GM19043 (cell line): Measurements from ENCODE around the gene LSR.

Experiments
- ATAC-seq: cut with Tn5 transposase; IDR thresholded peaks from one replicate; pipeline ENCODE4 v1.9.1; 2021; ENCODE audit warnings: low read depth; ENCODE audit not compliant: unreplicated experiment

LSR gene

DNA sequence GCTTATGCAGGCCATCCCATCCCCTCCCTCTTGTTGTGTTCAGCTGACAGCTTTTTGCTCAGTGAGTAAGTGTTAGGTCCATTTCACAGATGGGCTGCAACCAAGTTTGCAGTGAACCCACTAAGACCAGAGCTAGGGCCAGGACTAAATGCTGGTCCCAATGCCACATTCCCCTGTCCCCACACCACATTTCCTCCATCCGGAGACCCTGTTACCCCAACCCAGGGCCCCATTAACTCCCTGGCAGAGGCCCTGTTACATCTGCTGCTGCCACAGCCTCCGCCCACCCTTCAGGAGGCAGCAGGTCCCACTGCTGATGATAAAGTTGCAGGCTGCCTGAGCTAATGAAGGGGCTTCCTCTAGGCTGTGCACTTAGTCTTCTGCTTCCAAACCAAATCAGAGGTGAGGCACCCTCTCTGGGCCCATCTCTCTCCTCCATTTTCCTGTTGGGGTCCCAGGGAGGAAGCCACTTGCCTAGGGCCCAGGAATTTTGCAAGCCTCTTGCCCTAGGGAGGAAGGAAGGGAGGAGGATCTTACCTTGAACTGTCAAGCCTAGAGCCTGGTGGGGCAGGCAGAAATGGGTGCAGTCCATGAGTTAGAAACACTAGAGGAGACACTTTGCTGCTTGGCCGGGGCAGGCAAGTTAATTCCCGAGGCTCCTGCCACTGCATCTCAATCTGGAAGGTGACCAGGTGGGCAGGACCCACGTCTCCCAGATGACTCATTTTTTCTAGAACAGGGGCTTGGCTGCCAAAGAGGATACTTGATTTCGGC, 16.5 kb downstream of the LSR start:
- ATAC-seq: no peak

DNA sequence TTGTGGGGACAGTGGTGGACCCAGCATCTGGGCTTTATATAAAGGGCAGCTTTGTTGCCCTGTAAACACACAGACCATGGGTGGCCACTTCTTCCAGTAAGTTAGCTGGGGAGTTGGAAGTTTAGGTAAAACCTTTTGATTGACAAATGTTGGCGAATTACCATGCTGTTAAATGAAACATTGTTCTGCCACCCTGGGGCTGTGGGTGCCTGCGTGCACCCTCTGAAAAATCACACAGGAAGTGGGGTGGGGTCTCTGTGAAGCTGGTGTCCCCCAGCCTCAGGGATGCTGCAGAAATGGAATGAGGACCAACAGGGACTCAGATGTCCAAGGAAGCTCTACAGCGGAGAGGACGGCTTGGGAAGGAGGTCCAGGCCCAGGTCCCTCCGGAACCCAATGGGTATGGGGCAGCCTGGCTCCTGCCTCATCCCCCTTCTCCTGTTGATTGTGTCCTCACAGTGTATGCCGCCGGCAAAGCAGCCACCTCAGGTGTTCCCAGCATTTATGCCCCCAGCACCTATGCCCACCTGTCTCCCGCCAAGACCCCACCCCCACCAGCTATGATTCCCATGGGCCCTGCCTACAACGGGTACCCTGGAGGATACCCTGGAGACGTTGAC, 17.2 kb downstream of the LSR start:
- no peak for ATAC-seq

DNA sequence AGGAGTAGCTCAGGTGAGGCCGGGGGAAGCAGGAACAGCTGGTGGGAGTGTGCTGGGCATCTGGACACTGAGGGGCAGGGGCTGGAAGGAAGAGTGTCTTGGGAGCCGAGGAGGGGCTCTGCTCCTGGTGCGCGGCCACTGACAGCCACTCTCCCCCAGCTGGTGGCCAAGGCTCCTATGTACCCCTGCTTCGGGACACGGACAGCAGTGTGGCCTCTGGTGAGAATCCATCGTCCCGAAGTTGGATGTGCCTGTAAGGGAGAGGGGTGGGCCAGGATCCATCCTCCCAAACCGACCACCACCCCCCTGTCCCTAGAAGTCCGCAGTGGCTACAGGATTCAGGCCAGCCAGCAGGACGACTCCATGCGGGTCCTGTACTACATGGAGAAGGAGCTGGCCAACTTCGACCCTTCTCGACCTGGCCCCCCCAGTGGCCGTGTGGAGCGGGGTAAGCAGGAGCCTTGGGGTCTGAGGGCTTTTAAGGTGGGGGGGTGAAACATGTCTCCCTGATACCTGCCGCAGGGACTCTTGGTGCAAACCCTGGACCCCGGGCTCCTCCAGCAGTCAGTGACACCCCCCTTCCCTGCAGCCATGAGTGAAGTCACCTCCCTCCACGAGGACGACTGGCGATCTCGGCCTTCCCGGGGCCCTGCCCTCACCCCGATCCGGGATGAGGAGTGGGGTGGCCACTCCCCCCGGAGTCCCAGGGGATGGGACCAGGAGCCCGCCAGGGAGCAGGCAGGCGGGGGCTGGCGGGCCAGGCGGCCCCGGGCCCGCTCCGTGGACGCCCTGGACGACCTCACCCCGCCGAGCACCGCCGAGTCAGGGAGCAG, 17.9 kb downstream of the LSR start:
- no peak for ATAC-seq

DNA sequence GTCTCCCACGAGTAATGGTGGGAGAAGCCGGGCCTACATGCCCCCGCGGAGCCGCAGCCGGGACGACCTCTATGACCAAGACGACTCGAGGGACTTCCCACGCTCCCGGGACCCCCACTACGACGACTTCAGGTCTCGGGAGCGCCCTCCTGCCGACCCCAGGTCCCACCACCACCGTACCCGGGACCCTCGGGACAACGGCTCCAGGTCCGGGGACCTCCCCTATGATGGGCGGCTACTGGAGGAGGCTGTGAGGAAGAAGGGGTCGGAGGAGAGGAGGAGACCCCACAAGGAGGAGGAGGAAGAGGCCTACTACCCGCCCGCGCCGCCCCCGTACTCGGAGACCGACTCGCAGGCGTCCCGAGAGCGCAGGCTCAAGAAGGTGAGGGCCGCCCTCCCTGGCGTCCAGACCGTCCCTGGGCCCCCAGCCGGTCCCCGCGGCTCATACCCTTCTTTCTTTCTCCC, 18.6 kb downstream of the LSR start:
- no peak for ATAC-seq

DNA sequence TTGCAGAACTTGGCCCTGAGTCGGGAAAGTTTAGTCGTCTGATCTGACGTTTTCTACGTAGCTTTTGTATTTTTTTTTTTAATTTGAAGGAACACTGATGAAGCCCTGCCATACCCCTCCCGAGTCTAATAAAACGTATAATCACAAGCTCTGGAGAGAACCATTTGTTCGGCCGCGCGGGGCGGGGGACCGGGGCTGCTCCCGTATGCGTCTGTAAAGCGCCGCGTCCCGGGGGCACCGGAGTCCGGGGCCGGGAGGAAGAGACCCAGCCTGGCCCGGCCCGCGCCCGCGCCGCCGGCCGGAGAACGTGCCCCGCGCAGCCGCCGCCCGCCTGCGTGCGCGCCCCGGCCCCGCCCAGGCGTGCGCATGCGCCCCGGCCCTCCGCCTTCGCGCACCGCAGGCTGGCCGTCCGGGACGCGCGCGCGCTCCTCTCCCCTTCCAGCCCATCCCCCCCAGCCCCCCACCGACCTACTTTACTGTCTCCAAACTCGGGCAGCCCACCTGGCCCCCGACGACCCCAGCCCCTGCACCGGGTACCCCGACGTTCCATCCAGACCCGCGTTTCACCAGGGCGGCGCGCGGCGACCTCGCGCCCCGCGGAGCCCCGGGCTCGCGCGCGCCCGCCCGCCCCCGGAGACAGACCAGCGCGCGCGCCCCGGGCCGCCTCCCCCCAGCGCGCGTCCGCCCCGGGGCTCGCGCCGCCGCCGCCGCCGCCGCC, 19.2 kb downstream of the LSR start:
- ATAC-seq: no peak

DNA sequence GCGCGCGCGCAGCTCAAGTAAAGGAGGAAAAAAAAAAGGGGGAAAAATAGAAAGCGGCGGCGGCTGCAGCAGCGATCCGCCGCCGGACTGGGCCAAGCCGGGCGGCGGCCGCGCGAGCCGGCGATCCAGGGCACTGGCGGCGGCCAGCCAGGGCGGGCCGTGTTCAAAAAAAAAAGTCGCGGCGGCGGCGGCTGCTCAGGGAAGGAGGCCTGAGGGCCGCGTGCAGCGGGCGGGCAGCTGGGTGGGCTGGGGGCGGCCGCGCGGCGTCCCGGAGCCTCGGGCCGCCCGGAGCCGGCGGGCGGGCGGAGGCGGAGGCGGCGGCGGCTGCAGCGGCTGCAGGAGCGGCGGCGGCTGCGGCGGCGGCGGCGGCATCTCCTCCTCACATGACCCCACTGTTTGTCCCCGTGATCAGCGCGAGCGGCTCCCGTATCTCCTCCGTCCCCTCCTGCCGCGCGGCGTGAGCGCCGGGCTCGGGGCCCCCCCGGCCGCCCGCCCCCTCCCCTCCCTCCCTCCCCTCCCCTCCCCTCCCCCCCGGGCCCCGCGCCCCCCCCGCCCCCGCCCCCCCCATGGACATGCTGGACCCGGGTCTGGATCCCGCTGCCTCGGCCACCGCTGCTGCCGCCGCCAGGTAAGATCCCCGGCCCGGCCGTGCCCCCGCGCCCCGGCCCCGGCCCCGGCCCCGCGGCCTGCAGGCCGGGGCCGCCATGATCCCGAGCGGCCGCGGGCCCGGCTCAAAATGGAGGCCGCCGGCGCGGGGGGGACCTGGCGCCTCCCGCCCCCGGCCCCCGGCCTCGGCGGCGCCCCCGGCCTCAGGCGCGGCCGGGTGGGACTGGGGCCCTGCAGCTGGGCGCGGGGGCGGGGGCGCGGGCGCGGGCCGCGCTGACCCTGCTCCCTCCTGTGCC, 20.0 kb downstream of the LSR start, which contains the start of gene USF2:
Gene USF2, plus strand, starts transcription at position 427 of the 902 bp plus-strand sequence. Its CDS starts 140 bp downstream, at position 567.
- ATAC-seq: no peak

DNA sequence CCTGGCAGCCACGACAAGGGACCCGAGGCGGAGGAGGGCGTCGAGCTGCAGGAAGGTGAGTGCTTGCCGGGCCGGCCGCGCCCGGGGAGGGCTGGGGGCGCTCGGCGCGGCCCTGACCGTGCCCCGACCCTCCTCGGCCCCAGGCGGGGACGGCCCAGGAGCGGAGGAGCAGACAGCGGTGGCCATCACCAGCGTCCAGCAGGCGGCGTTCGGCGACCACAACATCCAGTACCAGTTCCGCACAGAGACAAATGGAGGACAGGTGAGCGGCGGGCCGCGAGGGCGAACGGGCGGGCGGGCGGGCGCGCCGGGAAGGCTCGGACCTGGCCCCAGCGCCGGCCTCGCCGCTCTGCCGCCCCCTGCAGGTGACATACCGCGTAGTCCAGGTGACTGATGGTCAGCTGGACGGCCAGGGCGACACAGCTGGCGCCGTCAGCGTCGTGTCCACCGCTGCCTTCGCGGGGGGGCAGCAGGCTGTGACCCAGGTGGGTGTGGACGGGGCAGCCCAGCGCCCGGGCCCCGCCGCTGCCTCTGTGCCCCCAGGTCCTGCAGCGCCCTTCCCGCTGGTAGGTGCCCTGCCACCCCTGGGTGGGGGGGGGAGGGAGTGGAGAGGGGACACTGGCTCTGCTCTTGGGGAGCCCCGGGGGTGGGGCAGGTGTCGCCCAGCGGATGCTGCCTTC, 20.8 kb downstream of the LSR start:
- no peak for ATAC-seq

DNA sequence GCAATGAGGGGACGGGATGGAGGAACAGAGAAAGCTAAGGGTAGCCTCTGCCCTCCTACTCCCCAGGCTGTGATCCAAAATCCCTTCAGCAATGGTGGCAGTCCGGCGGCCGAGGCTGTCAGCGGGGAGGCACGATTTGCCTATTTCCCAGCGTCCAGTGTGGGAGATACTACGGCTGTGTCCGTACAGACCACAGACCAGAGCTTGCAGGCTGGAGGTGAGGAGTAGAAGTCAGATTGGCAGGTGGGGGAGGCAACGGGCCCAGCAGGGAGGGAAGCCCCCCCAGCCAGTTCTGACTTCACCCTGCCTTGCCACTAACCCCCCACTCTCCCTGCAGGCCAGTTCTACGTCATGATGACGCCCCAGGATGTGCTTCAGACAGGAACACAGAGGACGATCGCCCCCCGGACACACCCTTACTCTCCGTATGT, 21.6 kb downstream of the LSR start:
- ATAC-seq: no peak

DNA sequence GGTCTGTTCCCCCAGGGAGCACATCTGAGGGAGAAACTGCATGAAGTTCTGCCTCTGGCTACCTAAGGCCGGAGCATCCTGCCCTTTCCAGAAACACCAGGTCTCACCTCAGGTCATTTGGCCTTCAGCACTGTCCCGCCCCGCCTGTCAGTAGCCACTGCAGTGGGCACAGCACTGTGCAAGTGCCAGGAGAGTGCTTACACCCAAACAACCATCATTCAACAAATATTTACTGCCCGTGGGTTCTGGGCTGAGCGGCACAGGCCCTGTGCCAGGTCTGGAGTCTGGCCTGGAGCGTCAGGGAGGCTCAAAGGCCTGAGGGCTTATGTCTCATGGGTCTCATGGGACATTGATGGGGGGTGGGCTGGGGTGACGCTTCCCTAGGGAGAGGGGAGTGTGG, 22.7 kb downstream of the LSR start:
- ATAC-seq: no peak

DNA sequence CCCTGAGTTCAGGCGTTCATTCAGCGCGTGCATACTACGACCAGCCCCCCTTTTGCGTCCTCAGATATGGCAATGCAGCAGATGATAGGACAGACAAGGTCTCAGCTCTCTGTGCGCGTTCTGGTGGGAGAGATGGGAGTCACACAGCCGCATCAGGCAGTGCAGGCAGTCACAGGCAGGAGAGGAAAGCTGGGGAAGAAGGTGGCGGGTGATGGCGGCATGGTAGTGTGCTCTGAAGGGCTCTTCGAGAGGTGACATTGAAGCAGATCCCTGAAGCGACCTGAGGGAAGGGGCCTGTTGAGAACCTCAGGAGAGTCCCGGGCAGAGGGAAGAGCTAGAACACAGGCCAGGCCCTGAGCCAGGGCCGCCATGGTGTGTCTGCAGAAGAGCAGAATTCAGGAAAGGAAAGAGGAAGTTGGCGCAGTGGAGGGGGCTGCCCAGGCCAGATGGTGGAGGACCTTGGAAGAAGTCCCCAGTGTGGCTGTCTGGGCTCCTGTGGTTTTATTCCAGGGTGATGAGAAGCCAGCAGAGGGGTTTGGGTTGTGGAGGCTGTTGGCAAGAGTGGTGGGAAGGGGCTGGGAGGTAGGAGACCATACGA, 23.4 kb downstream of the LSR start:
- no peak for ATAC-seq

DNA sequence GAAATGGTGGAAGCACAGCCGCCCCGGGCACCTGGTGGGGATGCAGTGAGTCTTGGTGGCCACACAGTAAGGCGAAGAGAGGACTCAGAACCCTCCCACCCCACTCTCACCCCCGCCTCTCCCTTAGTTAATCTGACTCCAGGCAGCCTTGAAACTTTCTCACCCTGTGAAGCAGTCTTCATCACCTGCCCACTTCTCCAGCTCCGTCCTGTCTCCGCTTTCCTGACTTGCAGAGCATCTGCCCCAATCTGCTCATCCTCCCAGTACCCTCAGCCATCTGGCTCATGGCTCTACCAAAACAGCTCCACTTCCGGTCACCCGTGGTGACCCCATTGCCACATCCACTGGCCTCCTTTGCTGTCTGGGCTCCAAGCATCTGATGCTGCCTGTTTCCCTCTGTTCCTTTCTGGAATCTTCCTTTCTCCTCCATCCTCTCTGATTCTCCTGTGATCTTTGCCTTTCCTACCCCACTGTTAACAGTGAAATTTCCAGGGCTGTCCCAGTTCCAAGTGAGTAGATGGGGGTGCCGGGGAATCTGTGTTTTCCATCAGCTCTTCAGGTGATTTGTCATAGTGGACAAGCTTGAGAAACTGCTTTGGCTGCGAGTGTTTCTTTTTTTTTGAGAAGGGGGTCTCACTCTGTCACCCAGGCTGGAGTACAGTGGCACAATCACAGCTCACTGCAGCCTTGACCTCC, 24.3 kb downstream of the LSR start:
- no peak for ATAC-seq

DNA sequence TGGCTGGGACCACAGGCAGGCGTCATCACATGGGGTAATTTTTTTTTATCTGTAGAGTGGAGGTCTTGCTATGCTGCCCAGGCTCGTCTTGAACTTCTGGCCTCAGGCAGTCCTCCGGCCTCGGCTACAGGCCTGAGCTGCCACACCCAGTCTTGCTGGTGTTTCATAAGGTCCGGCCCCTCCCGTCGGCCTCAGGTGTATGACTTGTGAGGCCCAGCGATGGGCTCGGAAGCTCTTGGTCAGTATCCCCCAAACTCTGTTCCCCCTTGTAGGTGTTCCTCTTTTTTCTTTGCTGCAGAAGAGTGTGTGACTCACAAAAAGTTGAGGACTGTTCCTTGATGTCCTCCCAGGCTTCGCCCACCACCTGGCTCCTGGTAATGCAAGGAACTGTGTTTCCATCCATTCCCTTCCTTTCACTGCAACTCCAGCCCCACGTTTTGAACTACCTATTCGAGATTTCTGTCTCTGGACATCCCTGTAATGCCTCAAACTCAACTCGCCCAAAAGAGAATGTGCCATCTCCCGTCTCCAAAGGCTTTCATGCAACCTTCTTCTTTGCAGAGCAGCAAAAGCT, 25.0 kb downstream of the LSR start:
- ATAC-seq: no peak

DNA sequence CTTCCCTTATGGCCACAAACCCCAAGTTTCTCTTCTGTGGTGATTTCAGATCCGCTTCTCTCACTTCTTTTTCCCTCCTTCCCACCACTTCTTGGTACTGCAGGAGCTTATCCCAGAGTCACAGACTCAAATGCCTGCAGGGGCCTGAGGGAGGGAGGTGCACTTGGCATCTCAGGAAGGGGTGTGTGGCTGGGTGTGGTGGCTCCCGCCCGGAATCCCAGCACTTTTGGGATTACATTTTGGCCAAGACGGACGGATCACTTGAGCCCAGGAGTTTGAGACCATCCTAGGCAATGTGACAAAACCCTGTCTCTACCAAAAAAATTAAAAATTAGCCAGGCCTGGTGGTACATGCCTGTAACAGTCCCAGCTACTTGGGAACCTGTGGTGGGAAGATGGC, 25.5 kb downstream of the LSR start:
- ATAC-seq: no peak

DNA sequence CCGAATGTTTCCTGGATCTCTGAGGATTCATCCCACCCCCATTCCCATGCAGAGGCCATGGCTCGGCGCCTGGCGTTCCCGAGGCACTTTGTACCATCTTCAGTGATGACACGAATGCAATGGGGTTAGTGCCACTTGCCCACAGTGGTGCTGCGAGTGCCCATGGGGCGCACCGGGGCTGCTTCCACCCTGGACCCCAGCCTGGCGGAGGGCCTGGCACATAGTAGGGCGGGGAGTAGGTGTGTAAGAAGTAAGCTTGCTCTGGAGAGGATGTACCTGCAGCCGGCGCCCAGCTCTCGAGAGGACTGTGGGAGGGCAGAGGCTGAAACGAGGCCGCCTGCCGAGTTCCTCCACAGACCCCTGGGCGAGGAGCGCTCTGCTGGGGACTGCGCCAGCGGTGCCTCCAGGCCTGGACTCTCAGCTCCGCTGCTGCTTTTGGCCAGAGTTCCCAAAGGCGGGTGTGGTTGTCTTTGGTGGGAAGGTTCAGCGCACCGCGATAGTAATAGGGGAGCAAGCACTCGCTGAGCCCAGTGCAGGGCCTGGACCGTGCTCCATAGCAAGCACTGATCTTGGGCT, 28.0 kb downstream of the LSR start:
- no peak for ATAC-seq

DNA sequence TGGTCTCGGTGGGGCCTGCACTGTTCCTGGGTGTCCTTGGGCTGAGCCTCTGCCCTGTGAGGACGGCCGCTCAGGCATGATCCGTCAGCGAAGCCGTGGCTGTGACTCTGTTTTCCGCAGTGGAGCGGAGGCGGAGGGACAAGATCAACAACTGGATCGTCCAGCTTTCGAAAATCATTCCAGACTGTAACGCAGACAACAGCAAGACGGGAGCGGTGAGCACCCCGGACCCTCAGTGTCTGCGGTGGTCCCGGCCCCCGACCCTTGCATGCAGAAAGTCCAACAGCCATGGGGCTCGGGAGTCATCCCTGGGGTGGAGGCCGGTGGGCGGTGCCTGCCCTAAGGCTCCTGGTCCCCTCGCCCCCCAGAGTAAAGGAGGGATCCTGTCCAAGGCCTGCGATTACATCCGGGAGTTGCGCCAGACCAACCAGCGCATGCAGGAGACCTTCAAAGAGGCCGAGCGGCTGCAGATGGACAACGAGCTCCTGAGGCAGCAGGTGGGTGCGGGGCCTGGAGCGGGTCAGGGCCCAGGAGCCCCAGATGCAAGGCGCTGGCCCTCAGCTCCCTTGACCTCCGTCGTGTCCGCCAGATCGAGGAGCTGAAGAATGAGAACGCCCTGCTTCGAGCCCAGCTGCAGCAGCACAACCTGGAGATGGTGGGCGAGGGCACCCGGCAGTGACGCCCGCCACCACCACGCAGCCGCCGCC, 29.9 kb downstream of the LSR start:
- no peak for ATAC-seq

DNA sequence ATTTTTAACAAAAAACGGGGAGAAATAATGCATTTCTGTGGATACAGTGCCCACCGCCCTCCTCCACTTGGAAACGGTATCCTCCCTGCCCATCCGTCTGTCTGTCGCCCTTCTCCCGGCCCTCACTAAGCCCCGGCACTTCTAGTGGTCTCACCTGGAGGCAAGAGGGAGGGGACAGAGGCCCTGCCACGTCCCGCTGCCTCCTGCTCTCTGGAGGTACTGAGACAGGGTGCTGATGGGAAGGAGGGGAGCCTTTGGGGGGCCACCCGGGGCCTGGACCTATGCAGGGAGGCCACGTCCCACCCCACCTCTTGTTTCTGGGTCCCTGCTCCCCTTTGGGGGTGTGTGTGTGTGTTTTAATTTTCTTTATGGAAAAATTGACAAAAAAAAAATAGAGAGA, 30.6 kb downstream of the LSR start:
- ATAC-seq: no peak
